Measurements from ENCODE around the gene ANGPTL1.

- TF ChIP-seq CTCF (IDR thresholded peaks at IDR 0.05 in 8 of 11, conservative IDR thresholded peaks at IDR 0.05 in 3 of 11) (no peak), POLR2AphosphoS5 (IDR thresholded peaks at IDR 0.05) (no peak), POLR2A (IDR thresholded peaks at IDR 0.05) (no peak)
Measured at GRCh38 chr1:178806665-178807300, 64.1 kb downstream of the ANGPTL1 start.
